Smooth muscle cell (in vitro differentiated cells): ENCODE measurements around the gene LYPD6. TPM values are rescaled to one million over a fixed set of nuclear protein-coding genes. Genes with fewer than 3 reads are reported as not detected.

Experiments used
- DNase-seq: peaks from one replicate; lab custom pipeline; 2025; ENCODE audit not compliant: unreplicated experiment; lab: John Stamatoyannopoulos, UW
- H2AFZ ChIP-seq: fragments of 200-600 bp; sonication (generic); 2 replicates; pipeline ENCODE4 v1.6.0; 2016; ENCODE audit warnings: antibody characterized with exemption, low read depth, mild to moderate bottlenecking
- H3F3A ChIP-seq: fragments of 200-600 bp; sonication (generic); 2 replicates; pipeline ENCODE4 v1.6.0; 2017; ENCODE audit warnings: antibody characterized with exemption, low read depth
- H3K27ac ChIP-seq: fragments of 200-600 bp; sonication (generic); 2 replicates; pipeline ENCODE4 v1.5.1; 2016; ENCODE audit warnings: low read depth, mild to moderate bottlenecking
- H3K27me3 ChIP-seq: fragments of 200-600 bp; sonication (generic); 2 replicates; pipeline ENCODE4 v1.6.1; 2016; ENCODE audit warnings: low read depth, mild to moderate bottlenecking
- H3K36me3 ChIP-seq: fragments of 200-600 bp; sonication (generic); 2 replicates; pipeline ENCODE4 v1.5.1; 2016; ENCODE audit warnings: low read depth
- H3K4me1 ChIP-seq: fragments of 200-600 bp; sonication (generic); 2 replicates; pipeline ENCODE4 v1.5.1; 2016; ENCODE audit warnings: low read depth
- H3K4me2 ChIP-seq: fragments of 200-600 bp; sonication (generic); 2 replicates; pipeline ENCODE4 v1.6.0; 2016; ENCODE audit warnings: mild to moderate bottlenecking
- H3K4me3 ChIP-seq: fragments of 200-600 bp; sonication (generic); 2 replicates; pipeline ENCODE4 v1.5.1; 2016; ENCODE audit warnings: mild to moderate bottlenecking
- H3K79me2 ChIP-seq: fragments of 200-600 bp; sonication (generic); 2 replicates; pipeline ENCODE4 v1.6.0; 2016; ENCODE audit warnings: low read depth, mild to moderate bottlenecking
- H3K9ac ChIP-seq: fragments of 200-600 bp; sonication (generic); 2 replicates; pipeline ENCODE4 v1.6.0; 2016; ENCODE audit warnings: low read depth
- H3K9me3 ChIP-seq: fragments of 200-600 bp; sonication (generic); replicated peaks from 2 replicates; pipeline ENCODE4 v1.5.1; 2016; ENCODE audit warnings: low read depth
- H4K20me1 ChIP-seq: fragments of 200-600 bp; sonication (generic); 2 replicates; pipeline ENCODE4 v1.6.0; 2016; ENCODE audit warnings: low read depth
- CTCF ChIP-seq: fragments of 200-600 bp; sonication (generic); IDR thresholded peaks from 2 replicates; pipeline ENCODE4 v1.5.1; 2017; ENCODE audit warnings: borderline replicate concordance, mild to moderate bottlenecking, antibody characterized with exemption; ENCODE audit not compliant: insufficient read depth, poor library complexity, severe bottlenecking
- WGBS: methylation state at CpG from one replicate; pipeline ENCODE4 v1.1.7; 2016; ENCODE audit warnings: low lambda C conversion rate; 5-methylcytosine and 5-hydroxymethylcytosine counted together
- polyA plus RNA-seq: library from polyadenylated mRNA; unstranded; fragments of >200 nt; fragmentation: Nextera tagmentation; extraction: Ambion mirVana; gene quantifications from 2 replicates; pipeline ENCODE4 v1.2.1, GENCODE V29; 2016
- total RNA-seq: library from RNA; depleted of rRNA; stranded (reverse); fragments of >200 nt; gene quantifications from 2 replicates; pipeline ENCODE4 v1.2.3, GENCODE V29; 2014

Gene LYPD6
- total and polyA plus RNA-seq, 2 experiments from 2014 or later: 1.6 to 9.8 TPM

- no peaks in the 10 kb centered on the region for H3K27me3 ChIP-seq
- H3K9ac ChIP-seq: no peak overlapping the region
- H2AFZ ChIP-seq: no peak overlapping the region
- no peaks in the 10 kb centered on the region for H3K79me2 ChIP-seq
- WGBS: 90% methylated on average over 2 of the region's 2 CpGs
- no peak overlapping the region for H3K27ac ChIP-seq
- H4K20me1 ChIP-seq: no peaks in the 10 kb centered on the region
- no peaks in the 10 kb centered on the region for H3K36me3 ChIP-seq
- no peak for DNase-seq
- H3F3A ChIP-seq: peaks cover 4% of the 10 kb centered on the region
- no peaks in the 10 kb centered on the region for H3K9me3 ChIP-seq
- H3K4me2 ChIP-seq: no peak overlapping the region
- H3K4me1 ChIP-seq: no peaks in the 10 kb centered on the region
- H3K4me3 ChIP-seq: no peak overlapping the region
- TF ChIP-seq CTCF: no peak
Observed at GRCh38 chr2:149428783-149429182, 98.4 kb downstream of the LYPD6 start.

- TF ChIP-seq CTCF: no peak
- DNase-seq: no peak
Observed at GRCh38 chr2:149430743-149431736, 100.7 kb downstream of the LYPD6 start.

GRCh38 chr2:149438330-149438960, 108.1 kb downstream of the LYPD6 start:
- no peak overlapping the region for H3K4me2 ChIP-seq
- no peak overlapping the region for H3K9ac ChIP-seq
- no peak for TF ChIP-seq CTCF
- H3K9me3 ChIP-seq: no peaks in the 10 kb centered on the region
- no peak overlapping the region for H3K4me3 ChIP-seq
- no peaks in the 10 kb centered on the region for H3K79me2 ChIP-seq
- no peak for DNase-seq
- H3K27me3 ChIP-seq: no peaks in the 10 kb centered on the region
- H3K4me1 ChIP-seq: peaks cover 20% of the 10 kb centered on the region
- 83% methylated on average over 3 of the region's 3 CpGs for WGBS
- H2AFZ ChIP-seq: no peak overlapping the region
- H3K36me3 ChIP-seq: no peaks in the 10 kb centered on the region
- H3K27ac ChIP-seq: no peak overlapping the region
- peaks cover 18% of the 10 kb centered on the region for H3F3A ChIP-seq
- H4K20me1 ChIP-seq: no peaks in the 10 kb centered on the region

More at GRCh38 chr2:149430743-149431736, 100.7 kb downstream of the LYPD6 start:
- 64% methylated on average over 6 of the region's 6 CpGs for WGBS
- Histone ChIP-seq H3K27ac (no peak overlapping the region), H3K27me3 (no peaks in the 10 kb centered on the region), H3K4me2 (peak overlapping the region; percentile 24), H3K9me3 (no peaks in the 10 kb centered on the region), H4K20me1 (no peaks in the 10 kb centered on the region), H3F3A (peaks cover 4% of the 10 kb centered on the region), H2AFZ (no peak overlapping the region), H3K4me3 (no peak overlapping the region), H3K36me3 (no peaks in the 10 kb centered on the region), H3K9ac (no peak overlapping the region), H3K4me1 (no peaks in the 10 kb centered on the region), H3K79me2 (no peaks in the 10 kb centered on the region)
